ENCODE results near the gene TBX21. TPM values are rescaled to one million over a fixed set of nuclear protein-coding genes. Genes with fewer than 3 reads are reported as not detected.

TBX21 gene, protein sequence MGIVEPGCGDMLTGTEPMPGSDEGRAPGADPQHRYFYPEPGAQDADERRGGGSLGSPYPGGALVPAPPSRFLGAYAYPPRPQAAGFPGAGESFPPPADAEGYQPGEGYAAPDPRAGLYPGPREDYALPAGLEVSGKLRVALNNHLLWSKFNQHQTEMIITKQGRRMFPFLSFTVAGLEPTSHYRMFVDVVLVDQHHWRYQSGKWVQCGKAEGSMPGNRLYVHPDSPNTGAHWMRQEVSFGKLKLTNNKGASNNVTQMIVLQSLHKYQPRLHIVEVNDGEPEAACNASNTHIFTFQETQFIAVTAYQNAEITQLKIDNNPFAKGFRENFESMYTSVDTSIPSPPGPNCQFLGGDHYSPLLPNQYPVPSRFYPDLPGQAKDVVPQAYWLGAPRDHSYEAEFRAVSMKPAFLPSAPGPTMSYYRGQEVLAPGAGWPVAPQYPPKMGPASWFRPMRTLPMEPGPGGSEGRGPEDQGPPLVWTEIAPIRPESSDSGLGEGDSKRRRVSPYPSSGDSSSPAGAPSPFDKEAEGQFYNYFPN
- total RNA-seq: 0.09 and 0.14 TPM in 2 replicates

DNA sequence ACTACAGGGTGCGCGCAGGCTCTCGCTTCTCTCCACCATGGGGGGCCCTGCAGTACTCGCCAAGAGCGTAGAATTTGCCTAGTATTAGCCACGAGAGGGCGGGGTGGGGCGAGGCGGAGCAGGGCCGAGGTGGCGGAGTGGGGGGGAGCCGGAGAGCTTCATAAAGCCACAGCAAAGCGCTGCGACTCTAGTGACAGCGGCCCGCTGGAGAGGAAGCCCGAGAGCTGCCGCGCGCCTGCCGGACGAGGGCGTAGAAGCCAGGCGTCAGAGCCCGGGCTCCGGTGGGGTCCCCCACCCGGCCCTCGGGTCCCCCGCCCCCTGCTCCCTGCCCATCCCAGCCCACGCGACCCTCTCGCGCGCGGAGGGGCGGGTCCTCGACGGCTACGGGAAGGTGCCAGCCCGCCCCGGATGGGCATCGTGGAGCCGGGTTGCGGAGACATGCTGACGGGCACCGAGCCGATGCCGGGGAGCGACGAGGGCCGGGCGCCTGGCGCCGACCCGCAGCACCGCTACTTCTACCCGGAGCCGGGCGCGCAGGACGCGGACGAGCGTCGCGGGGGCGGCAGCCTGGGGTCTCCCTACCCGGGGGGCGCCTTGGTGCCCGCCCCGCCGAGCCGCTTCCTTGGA is at the start of gene TBX21:
TSS of gene TBX21 (plus strand) at position 190 of the 627 bp plus-strand sequence. CDS start at position 409, 219 bp downstream.

DNA sequence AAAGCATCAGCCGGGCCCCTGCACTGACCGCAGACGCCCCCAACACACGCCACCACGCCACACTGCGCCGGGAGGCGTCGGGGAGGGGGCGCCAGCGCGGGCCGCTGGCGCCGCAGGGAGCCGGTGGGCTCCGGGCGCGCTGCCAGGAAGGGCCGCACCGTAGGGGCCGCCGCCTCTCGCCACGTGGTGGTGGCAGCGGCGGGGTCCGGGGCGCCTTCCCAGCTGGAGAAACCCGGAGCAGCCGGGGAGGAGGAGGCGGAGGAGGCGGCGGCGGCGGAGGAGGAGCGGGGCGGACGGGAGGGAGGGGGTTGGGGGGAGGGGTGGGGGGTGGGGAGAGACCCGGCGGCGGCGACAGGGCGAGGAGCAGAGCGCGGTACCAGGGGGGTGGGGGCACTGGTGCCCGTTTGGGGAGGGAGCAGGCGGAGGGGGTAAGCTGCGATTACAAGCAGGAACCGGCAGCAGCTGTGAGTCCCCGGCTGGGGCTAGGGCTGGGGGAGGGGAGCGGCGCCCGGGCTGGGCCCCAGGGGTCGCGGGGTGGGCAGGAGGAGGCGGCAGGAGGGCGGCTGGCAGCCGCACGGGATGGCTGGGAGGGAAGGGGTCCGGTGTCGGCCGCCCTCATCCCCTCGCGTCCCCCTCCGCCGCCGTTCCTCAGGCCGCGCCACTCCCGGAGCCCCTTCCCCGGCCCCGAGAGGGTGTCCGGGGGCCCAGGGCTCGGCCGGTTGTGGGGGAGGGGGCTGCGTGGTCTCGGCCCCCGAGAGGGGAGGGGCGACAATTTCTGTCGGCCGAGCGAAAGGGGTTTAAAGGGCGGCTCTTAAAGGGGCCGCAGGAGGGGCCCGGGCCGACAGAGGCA is 39.1 kb upstream of the TBX21 start, which contains the start of gene TBKBP1:
TSS of gene TBKBP1 (plus strand) at position 431 of the 850 bp plus-strand sequence. CDS start 1,952 bp downstream, outside the sequence.

Other genes with a start within 250 kb of the TBX21 start
- 96.6 and 118 TPM in 2 replicates for gene NPEPPS, start 202.1 kb upstream of the TBX21 start, total RNA-seq
- gene KPNB1, start 83.3 kb upstream of the TBX21 start, total RNA-seq: 247 and 292 TPM in 2 replicates
- gene TBKBP1, start 39.1 kb upstream of the TBX21 start, total RNA-seq: 6.4 and 13.6 TPM in 2 replicates
- 5.8 and 8.4 TPM in 2 replicates for gene OSBPL7, start 88.6 kb downstream of the TBX21 start, total RNA-seq
- 16.5 and 21.0 TPM in 2 replicates for gene MRPL10, start 98.3 kb downstream of the TBX21 start, total RNA-seq
- gene LRRC46, start 98.4 kb downstream of the TBX21 start, total RNA-seq: 0.09 TPM in 1 of 2 replicates, not detected in the other
- 44.4 and 44.8 TPM in 2 replicates for gene SCRN2, start 108.0 kb downstream of the TBX21 start, total RNA-seq
- gene SP6, start 117.9 kb downstream of the TBX21 start, total RNA-seq: under 0.01 TPM in 2 replicates
- gene SP2, start 163.0 kb downstream of the TBX21 start, total RNA-seq: 0.14 and 0.28 TPM in 2 replicates
- gene PNPO, start 208.3 kb downstream of the TBX21 start, total RNA-seq: 17.1 and 21.1 TPM in 2 replicates
- gene PRR15L, start 224.6 kb downstream of the TBX21 start, total RNA-seq: not detected in 2 replicates
- 69.1 and 88.3 TPM in 2 replicates for gene CDK5RAP3, start 237.9 kb downstream of the TBX21 start, total RNA-seq

Data from smooth muscle cell of bladder (primary cell).